HL-60 (cell line): Measurements from ENCODE around the gene RNF168.

ENCODE experiments used
- DNase-seq, 2 experiments: peaks; one replicate each; pipeline ENCODE4 v3.0.0-alpha.2; 2010 to 2020; ENCODE audit warnings: low read depth in 1 of 2, low spot score in 1 of 2
- H3K27ac ChIP-seq: fragments of 250-450 bp; sonication (Bioruptor Pico); replicated peaks from 2 replicates; pipeline ENCODE4 v1.5.1; 2020; ENCODE audit warnings: mild to moderate bottlenecking, moderate library complexity
- H3K27me3 ChIP-seq: fragments of 250-450 bp; sonication (Bioruptor Pico); 2 replicates; pipeline ENCODE4 v1.5.1; 2021; ENCODE audit warnings: mild to moderate bottlenecking, moderate library complexity; ENCODE audit not compliant: insufficient read depth, poor library complexity, severe bottlenecking
- H3K4me3 ChIP-seq: replicated peaks from 2 replicates; pipeline ENCODE4 v1.5.1; 2011; ENCODE audit warnings: mild to moderate bottlenecking, control low read depth, low read length; ENCODE audit not compliant: insufficient read depth
- CTCF ChIP-seq: IDR thresholded peaks from one replicate; pipeline ENCODE4 v1.5.1; 2011; ENCODE audit warnings: low read length, control low read depth, inconsistent platforms; ENCODE audit not compliant: insufficient read depth
- GABPA ChIP-seq: IDR thresholded peaks from 2 replicates; pipeline ENCODE4 v1.6.1; 2012; ENCODE audit warnings: low read depth
- POLR2AphosphoS5 ChIP-seq: IDR thresholded peaks from 2 replicates; pipeline ENCODE4 v1.6.1; 2012; ENCODE audit warnings: low read depth
- REST ChIP-seq: IDR thresholded peaks from 2 replicates; pipeline ENCODE4 v1.6.1; 2012; ENCODE audit warnings: low read depth; ENCODE audit not compliant: insufficient replicate concordance
- SPI1 ChIP-seq: IDR thresholded peaks from 2 replicates; pipeline ENCODE4 v1.6.1; 2012; ENCODE audit warnings: low read depth, mild to moderate bottlenecking, borderline replicate concordance

RNF168 gene

GRCh38 chr3:196499061-196499460 lies 4.5 kb downstream of the RNF168 start:
- H3K4me3 ChIP-seq: no peak overlapping the region
- no peak overlapping the region for H3K27ac ChIP-seq
- no peak for TF ChIP-seq POLR2AphosphoS5
- no peak for TF ChIP-seq GABPA
- TF ChIP-seq CTCF: no peak
- TF ChIP-seq SPI1: no peak
- no peak for TF ChIP-seq REST
- no peak for DNase-seq
- H3K27me3 ChIP-seq: no peaks in the 10 kb centered on the region

GRCh38 chr3:196498297-196498696 lies 5.3 kb downstream of the RNF168 start:
- no peak overlapping the region for H3K4me3 ChIP-seq
- H3K27me3 ChIP-seq: no peaks in the 10 kb centered on the region
- H3K27ac ChIP-seq: no peak overlapping the region
- no peak for DNase-seq
- TF ChIP-seq POLR2AphosphoS5 (no peak), CTCF (no peak), REST (no peak), GABPA (no peak), SPI1 (no peak)

DNA sequence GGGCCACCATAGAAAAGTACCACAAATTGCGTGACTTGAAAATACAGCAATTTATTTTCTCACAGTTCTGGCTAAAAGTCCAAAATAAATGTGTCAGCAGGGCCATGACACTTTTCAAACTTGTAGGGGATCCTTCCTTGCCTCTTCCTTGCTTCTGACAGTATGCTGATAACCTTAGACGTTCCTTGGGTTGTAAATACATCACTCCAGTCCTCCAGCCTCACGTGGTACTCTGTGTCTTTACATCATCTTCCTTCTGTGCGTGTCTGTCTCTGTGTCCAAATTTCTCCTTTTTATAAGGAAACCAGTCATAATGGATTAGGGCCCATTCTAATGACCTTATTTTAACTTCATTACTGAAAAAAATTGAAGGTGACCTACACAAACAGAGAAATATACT lies 7.4 kb downstream of the RNF168 start:
- no peak for DNase-seq
- TF ChIP-seq CTCF: no peak
- no peak for TF ChIP-seq REST
- TF ChIP-seq POLR2AphosphoS5: no peak
- no peak for TF ChIP-seq SPI1
- TF ChIP-seq GABPA: no peak
- H3K27me3 ChIP-seq: no peaks in the 10 kb centered on the region
- no peak overlapping the region for H3K27ac ChIP-seq
- H3K4me3 ChIP-seq: no peak overlapping the region
